SK-N-MC (cell line): ENCODE measurements around the gene NEIL1.

ENCODE experiments used
- EZH2 ChIP-seq: fragments of 200-600 bp; sonication (generic); IDR thresholded peaks from one replicate; pipeline ENCODE4 v1.6.1; 2017; ENCODE audit warnings: antibody characterized with exemption
- POLR2AphosphoS5 ChIP-seq: IDR thresholded peaks from 2 replicates; pipeline ENCODE4 v1.6.1; 2012; ENCODE audit warnings: mild to moderate bottlenecking, low read depth, low read length, borderline replicate concordance

- TF ChIP-seq POLR2AphosphoS5, result no peak
- no peak for TF ChIP-seq EZH2
These were observed 40.7 kb upstream of the NEIL1 start for GRCh38 chr15:75306188-75306587.
